Stimulated activated CD4-positive, alpha-beta T cell treated with anti-CD3 and anti-CD28 coated beads, Interleukin-4, amount 100 ng/mL, for 4 hours (primary cell): ENCODE results near the gene BICRAL.

Experiments
- DNase-seq, 2 experiments: peaks; one replicate each; pipeline ENCODE4 v3.0.0-alpha.2; 2020

The BICRAL gene

DNA sequence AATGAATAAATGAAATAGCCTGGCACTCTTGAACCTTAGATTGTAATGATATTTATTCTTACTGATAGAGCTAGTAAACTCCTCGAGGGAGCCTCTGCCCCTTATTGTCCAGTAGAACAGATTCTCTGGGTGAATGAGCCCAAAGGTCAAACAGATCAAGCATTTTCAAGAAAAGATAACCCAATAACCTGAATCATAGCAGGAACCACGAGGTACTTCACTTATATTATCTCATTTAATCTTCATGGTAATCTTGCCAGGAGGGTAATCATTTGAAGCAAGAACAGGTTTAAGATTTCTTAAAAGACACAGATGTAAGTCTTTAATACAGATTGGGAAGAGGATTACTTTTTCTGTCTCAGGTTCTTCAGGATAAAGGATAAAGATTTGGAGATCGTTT, 18.9 kb upstream of the BICRAL start:
- DNase-seq, result no peak

DNA sequence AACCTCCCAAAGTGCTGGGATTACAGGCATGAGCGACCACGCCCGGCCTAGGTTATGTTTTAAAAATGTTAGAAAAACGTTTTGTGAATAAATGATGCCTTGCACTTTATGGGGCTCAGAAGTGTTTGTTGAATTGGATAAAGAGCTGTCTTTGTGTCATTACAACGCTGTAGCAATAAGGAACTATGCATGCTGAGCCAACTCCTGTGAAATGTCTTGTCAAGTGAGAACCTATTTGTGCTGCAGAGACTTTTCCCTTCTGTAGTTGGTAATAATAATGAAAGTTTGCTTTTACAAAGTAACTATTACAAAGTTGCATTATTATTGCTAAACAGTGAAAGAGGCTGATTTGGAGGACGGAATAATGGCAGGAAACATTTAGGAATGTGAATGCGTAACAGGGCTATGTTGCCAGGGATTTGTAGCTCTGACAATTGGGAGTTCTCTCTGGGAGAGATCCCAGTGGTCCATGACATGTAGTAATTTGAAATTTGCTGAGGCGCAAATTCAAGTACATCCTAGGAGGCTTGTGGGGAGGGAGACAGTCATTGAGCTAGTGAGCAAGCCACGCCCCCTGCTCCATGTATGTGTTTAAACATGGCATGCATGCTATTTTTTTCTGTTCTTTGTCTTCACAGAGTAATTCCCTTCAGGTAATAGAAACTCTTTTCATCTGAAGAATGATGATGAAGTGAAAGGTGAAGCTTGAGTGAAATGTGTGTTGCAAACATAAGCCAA, 16.8 kb upstream of the BICRAL start:
- DNase-seq, result no peak

- DNase-seq, result no peak
Observed at GRCh38 chr6:42766163-42766670, 15.6 kb upstream of the BICRAL start.

GRCh38 chr6:42769051-42769450, 12.8 kb upstream of the BICRAL start:
- DNase-seq, result no peak

DNA sequence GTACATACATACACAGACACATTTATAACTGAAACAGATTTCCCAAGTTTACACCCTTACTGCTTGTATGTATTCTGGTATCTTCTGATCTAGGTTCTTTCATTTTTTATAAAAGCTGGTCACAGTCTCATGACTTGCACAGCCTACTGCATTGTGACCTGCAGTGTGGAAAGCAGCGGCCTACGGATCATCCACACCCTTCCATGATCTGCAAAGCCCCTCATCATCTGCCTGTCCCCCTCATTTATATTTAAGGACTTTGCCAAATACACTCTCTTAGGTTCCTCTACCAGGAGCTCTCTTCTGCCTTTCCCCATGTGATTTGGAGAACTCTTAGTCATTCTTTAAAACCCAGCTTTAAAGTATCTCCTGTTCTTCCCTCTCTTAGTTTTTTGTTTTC, 12.0 kb upstream of the BICRAL start:
- DNase-seq, result no peak

- DNase-seq, result peak in 1 of 2 experiments; percentile 10
Observed at GRCh38 chr6:42771741-42772100, 10.1 kb upstream of the BICRAL start.

DNA sequence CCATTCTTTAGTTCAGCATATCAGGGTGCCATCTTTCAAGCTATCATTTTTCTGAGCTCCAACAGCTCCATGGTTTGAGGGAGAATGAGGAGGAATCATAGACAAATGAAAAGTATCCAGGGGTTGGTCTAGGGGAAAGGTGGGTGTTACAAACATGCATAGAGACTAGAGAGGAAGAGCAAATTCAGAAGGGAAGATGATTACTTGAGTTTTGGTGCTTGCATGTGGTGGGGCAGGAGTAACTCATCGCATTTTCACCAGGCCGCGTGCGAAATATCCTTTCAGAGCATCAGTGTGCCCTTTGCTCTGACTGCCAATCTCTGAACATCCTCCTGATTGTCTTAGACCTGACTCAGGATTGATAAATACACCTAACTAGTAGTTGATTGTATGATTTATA, 7.7 kb upstream of the BICRAL start:
- DNase-seq, result peak; percentile 17 to 24

GRCh38 chr6:42774821-42775487, 6.9 kb upstream of the BICRAL start:
- peak; percentile 27 to 33 for DNase-seq

- no peak for DNase-seq
Observed at GRCh38 chr6:42777126-42777822, 4.6 kb upstream of the BICRAL start.

GRCh38 chr6:42778122-42778521, 3.7 kb upstream of the BICRAL start:
- no peak for DNase-seq

- no peak for DNase-seq
Observed at GRCh38 chr6:42779521-42779920, 2.3 kb upstream of the BICRAL start.

DNA sequence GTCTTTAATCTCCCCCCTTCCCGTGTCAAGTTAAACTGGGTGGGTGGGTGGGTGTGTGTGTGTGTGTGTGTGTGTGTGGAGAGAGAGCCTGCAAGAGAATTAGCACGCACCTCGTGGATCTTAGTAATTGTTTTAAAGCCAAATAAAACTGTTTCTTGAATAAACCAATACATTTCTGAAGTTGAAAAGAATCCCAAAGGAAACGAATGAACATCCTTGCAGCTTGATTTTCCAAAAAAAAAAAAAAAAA, 381 bp upstream of the BICRAL start:
- peak in 1 of 2 experiments; percentile 7 for DNase-seq

DNA sequence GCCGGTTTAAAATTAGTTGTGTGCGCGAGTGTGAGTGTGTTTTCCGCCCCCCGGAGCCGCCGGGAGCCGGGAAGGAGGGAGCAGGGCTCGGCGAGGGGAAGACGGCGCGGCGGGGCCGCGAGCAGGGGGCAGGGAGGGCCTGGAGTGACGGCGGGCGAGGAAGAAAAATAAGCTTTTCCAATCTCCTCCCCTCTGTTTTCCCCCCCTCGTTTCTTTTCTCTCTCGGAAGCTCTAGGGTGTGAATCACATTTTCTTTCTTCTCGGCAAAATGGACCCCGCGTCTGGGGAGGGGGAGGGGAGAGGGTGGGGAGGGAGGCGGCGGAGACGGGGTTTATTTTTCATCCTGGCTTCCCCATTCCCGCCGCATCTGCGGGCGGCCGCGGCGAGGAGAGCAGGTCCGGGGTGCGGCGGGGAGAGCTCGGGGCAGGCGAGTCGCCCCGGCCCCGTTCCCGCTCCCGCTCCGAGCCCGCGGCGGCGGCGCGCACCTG, 881 bp downstream of the BICRAL start:
- peak; percentile 67 to 69 for DNase-seq

DNA sequence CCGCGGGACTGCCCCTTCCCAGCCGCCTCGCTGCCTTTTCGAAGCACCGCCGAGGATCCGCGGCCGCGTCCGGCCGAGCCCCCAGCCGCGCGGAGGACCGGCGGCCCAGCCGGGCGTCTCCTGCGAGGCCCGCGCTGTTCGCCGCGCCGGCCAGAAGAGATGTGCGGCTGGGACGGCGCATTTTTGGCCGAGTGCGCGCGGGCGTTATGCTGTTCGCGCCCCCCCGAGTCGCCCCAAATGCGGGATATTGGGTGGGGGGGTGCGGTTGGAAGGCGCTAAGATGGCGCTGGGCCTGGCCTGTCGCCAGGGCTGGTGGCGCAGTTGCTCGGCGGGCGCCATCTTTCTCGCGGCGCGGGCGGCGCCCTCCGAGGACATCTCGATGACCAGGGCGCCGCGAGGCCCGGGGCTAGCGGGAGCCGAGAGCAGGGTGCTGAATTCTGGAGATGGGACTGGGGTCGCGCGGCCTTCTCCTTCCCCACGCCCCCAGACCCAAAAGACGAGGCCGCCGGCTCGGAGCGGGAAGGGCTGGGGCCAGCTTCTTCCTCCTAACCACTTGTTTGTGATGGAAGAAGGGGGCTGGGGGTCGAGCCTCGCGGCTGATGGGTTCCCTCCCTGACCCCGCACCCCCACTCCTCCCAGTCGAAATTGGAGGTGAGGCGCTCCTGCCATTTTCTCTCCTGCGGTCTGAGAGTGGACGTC, 1.5 kb downstream of the BICRAL start:
- peak; percentile 68 to 72 for DNase-seq

DNA sequence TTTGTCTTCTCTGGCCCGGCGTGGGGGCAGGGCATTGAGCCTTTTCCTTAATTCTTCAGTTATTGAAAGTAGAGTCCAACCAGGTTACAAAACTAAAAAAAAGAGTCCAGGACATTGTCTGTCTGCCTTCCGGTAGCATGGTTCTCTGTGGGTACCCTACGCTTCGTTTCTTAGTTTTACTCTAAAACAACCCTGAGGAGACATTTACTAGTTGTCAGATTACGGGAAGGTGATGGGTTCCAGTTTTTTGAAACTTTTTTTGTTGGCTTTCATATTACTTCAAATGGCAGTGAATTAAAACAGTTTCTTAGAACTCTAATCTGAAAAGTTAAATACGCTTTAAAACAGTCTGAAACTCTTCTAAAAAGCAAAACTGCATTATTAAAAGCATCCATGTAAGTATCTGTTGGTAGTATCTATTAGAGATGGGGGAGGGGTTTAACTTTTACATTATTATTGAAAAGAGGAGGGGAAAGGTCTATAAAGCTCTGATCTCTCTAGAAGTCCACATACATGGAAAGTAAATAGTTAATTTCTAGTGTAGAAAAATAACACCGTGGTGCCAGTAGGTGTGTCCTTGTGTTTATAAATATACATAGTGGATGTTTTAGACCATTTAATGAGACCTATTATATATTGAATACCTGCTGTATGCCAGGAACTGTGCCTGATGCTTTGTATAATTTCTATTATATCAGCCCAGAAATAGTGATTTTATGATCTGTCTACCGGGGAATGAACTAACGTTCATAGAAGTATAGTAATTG, 2.2 kb downstream of the BICRAL start:
- no peak for DNase-seq

DNA sequence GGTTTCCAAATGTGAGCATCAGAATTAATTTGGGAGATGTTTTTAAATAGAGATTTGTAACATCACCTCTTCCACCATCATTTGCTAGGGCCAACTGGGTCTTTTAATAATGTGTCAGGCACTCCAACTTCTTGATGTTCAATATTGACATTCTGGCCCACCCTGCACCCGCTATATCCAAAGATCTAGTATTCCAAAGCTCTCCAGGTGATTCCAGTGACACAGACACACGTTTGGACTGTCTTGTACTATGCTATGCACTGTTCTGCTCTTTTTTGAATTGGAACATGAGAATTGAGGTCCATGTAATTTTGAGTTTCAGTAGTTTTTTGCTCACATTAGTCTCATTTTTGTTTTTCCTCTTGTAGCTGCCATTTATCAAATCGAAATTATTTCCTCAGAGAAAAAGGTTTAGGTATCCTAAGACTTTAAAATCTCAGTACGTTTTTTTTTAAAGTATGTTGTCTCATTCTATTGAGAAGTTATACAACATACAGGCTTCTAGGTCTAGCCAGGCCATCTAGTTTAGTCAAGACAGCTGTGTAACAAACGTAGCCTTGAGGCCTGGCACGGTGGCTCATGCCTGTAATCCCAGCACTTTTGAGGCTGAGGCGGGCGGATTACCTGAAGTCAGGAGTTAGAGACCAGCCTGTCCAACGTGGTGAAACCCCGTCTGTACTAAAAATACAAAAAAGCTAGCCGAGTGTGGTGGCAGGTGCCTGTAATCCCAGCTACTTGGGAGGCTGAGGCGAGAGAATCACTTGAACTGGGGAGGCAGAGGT, 3.1 kb downstream of the BICRAL start:
- no peak for DNase-seq

GRCh38 chr6:42786525-42786985, 4.7 kb downstream of the BICRAL start:
- DNase-seq, result no peak

- no peak for DNase-seq
Observed at GRCh38 chr6:42787063-42787472, 5.2 kb downstream of the BICRAL start.

DNA sequence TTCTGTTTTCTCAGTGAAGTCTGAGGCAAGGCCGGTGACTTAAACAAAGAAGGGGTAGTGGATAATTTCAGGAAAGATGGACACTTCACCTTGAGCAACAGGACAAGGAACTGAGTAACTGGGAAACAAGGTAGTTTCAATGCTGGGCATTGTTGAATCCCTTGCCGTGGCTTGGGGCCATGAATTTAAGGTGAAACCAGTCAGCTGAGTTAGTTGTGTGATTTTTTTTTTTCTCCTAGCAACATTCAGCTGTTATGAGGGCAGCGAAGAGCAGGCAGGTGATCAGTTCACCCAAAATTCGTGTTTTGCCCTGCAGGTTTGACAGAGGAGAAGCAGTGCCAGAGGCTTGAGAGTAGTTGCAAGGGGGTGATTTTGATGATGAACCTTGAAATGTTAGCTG, 6.8 kb downstream of the BICRAL start:
- no peak for DNase-seq

DNA sequence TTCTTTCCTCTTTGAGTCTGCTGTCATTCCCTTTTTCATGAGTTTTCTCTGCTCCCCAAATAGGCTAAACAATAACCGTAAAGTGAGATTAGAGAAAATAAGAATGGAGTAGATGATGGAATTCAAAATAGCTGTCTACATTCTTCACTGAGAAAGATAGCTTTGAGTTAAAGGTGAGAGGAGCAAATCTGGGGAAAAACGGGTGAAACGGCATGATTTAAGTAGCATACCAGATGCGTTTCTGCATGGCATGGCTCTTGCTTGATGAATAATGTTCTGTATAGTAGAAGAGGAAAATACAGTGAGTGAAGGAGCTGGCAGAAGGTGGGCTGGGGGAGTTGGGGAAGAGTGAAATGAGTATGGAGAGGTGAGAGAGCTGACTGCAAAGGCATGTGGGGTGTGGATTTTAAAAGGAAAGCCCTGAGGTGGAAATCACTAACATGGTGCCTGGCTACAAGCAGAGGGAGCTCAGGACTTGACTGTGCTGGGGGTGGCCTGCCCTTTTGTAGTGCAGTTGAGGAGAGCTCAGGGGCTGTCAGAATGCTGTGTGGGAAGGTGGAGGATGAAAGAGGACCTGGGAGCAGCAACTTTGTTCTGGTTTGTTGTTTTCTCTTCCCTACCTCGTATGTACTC, 8.8 kb downstream of the BICRAL start:
- DNase-seq, result no peak

GRCh38 chr6:42791706-42792320, 10.0 kb downstream of the BICRAL start:
- no peak for DNase-seq
